Measurements from ENCODE around the gene IL1B.

- TF ChIP-seq CTCF (IDR thresholded peaks at IDR 0.05) (no peak), EP300 (IDR thresholded peaks at IDR 0.05) (no peak), POLR2A (IDR thresholded peaks at IDR 0.05) (no peak), POLR2AphosphoS5 (IDR thresholded peaks at IDR 0.05) (no peak)
Measured at GRCh38 chr2:112870841-112871835, 34.6 kb upstream of the IL1B start.

Data from upper lobe of left lung (tissue), 4 donors.